ENCODE measurements around the gene SERF2. TPM values are rescaled to one million over a fixed set of nuclear protein-coding genes. Genes with fewer than 3 reads are reported as not detected.
"Not testable (repeated sequence)": the region's sequence is repeated elsewhere in the genome, so short reads cannot be mapped to it uniquely, and the experiment has no call there.

The SERF2 gene
- polyA plus RNA-seq, 12 donors = 436 to 967 (median 514) TPM; not detected in 1

GRCh38 chr15:43776718-43777266, 15.3 kb upstream of the SERF2 start, which contains the start of gene ELL3:
Gene ELL3, minus strand, starts transcription at chr15:43776966. Its CDS starts 65 bp downstream, at chr15:43776901.
- DNase-seq = no peak

- peak; percentile 79 for DNase-seq
These were observed 14.7 kb upstream of the SERF2 start for GRCh38 chr15:43777267-43777914.

- no peak for DNase-seq
These were observed 13.1 kb upstream of the SERF2 start for GRCh38 chr15:43779016-43779415.

DNA sequence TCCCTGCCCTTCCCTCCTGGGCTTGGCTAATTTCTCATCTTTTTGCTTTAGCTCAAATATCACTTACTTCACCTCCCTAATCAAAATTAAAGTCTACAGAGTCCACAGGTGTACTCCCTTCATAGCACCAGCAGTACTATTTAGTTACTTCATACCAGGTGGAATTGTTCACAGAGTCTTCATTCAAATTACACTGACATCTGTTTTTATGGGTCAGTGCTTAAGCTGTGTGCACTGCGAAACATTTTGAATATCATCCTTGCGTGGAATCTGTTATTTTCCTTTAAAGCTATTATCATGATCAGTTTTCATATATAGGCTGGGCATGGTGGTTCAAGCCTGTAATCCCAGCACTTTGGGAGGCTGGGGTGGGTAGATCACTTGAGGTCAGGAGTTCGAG, 2.7 kb upstream of the SERF2 start:
- no peak for DNase-seq

GRCh38 chr15:43792761-43793476, 799 bp downstream of the SERF2 start:
- peak; percentile 38 for DNase-seq

DNA sequence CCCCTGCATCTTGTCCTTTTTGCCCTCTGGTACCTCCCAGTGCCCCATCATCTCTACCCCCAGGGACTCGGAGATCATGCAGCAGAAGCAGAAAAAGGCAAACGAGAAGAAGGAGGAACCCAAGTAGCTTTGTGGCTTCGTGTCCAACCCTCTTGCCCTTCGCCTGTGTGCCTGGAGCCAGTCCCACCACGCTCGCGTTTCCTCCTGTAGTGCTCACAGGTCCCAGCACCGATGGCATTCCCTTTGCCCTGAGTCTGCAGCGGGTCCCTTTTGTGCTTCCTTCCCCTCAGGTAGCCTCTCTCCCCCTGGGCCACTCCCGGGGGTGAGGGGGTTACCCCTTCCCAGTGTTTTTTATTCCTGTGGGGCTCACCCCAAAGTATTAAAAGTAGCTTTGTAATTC, 1.5 kb downstream of the SERF2 start:
- no peak for DNase-seq

DNA sequence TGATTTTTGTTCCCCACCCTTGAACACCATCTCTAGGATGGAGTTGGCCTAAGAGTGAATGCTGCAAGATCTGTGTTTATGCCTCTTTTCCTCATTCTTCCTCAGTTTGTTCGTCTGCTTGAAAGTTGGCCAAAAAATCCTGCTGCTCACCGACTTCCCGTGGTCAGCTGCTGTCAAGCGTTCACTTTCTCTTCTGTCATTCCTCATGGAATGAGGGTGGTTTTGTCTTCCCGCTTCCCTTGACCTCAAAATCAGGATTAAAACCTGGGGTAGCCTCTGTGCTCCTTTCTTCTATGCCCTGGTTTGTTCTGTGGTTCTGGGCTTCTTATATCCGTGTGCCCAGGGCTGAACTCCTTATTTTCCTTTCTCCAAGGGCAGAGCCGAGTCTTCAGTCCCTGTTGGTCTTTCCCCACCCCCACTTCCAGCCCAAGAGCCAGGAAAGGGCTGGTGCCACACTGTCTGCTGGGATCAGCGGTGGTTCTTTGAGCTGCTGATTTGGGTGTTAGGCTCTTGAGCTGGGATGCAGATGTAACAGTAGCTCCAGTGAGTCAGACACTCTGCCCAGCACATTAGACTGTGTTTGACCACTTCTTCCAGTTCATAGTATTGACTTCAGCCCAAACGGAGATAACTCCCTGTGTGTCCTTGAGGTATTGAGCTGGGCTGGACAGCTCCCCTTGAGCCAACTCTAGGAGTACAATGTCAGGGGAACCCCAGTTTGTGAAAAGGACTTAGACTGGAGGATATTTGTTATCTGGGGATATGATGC, 2.3 kb downstream of the SERF2 start:
- DNase-seq = no peak

DNA sequence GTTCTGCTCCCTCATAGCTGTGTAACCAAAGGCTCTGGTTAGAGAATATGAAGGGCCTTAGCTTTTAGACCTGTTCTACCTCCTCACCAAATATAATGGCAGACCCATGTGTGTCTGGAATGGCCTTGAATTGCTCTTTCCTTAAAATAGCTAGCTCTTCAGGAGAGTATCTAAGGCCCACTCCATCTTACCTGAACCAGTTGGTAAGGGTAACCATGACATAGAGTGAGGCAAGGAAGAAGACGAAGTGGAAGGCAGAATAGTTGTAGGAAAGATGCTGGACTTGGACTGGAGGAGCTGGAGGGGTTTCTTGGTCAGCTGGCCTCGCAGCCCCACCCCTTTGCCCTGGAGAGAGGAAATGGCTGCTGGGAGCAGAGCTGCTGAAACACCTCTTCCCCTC, 3.1 kb downstream of the SERF2 start:
- no peak for DNase-seq

GRCh38 chr15:43795997-43796396, 3.9 kb downstream of the SERF2 start:
- DNase-seq = no peak

DNA sequence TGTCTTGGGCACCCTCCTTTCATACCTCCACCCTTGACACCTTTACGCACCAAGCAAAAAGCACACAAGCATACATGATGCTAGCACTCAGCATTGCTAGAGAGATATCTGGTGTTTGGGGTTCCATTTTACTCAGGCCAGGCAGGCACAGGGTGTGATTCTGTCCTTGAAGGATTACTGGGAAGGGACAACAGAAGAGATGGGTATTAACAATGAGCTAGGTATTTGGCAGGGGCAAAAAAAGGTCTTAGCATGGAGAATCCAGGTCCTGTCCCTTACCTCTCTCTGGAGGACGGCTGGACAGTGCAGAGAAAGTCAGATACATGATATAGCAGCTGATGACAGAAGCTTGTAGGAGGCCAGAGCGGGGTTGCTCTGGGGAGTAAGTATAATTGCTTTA, 4.4 kb downstream of the SERF2 start:
- no peak for DNase-seq

GRCh38 chr15:43799209-43799944, 7.3 kb downstream of the SERF2 start:
- DNase-seq = no peak

GRCh38 chr15:43799945-43800285, 7.8 kb downstream of the SERF2 start, which contains the start of gene SERINC4:
Gene SERINC4, minus strand, starts transcription at chr15:43800220. Its CDS starts 234 bp downstream, at chr15:43799986.
- DNase-seq = no peak

GRCh38 chr15:43800286-43801141, 8.4 kb downstream of the SERF2 start, which contains the start of gene HYPK:
Gene HYPK, plus strand, starts transcription at chr15:43800599. Its CDS starts 24 bp downstream, at chr15:43800623.
- peak; percentile 96 for DNase-seq

- DNase-seq = not testable (repeated sequence)
These were observed 10.6 kb downstream of the SERF2 start for GRCh38 chr15:43802676-43803075.

DNA sequence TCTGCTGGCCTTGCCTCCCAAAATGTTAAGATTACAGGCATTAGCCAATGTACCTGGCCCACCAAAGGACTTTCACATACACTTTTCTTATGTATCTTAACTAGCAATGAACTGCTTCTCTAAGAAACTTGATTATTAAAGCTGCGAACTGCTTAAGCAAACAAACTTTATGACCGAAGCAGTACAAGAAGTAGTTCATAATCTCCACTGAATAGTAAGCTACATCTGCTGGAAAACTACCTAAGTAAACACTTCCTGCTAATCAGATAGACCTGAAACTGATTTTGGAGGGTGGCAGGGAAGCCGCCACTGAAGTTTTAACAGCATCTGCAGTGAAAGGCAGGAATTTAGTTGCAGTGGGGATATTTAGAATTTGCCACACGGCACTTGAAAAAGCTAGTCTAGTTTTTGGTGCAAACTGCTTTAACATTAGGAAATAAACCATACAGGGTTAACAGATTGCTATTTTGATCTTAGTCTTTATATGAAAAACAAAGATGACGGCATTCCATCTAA, 16.4 kb downstream of the SERF2 start:
- no peak for DNase-seq

GRCh38 chr15:43808960-43809678, 17.0 kb downstream of the SERF2 start:
- no peak for DNase-seq

DNA sequence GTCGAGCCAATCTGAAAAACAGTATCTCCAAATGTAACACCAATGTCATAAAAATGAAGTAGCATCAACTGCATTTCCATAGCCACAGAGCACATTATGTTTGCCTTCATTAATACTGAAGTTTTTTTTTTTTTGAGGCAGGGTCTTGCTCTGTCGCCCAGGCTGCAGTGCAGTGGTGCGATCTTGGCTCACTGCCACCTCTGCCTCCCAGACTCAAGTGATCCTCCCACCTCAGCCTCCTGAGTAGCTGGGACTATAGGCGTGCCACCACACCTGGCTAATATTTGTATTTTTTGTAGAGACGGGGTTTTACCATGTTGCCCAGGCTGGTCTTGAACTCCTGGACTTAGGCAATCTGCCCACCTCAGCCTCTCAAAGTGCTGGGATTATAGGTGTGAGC, 22.9 kb downstream of the SERF2 start:
- DNase-seq = not testable (repeated sequence)

DNA sequence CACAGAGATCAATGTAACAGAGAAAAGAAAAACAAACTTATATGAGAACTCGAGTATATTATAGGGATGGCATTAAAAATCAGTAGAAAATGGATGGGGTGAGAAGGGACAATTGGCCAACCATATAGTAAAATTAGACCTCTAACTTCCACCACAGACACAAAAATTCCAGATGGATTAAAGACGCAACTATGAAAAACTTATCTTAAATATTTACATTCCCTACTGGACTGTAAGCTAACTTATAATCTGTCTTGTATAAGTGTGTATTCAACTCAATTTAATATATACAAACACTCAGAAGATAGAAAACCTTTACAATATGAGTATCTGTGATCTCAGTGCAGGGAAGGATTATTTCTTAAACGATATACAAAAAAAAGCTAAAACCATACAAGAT, 29.4 kb downstream of the SERF2 start:
- no peak for DNase-seq
